Suprapubic skin (tissue), 4 donors: Measurements from ENCODE around the gene SH2B3. TPM values are rescaled to one million over a fixed set of nuclear protein-coding genes. Genes with fewer than 3 reads are reported as not detected.
A peak's percentile ranks its signal among the peaks of the same experiment; 100 is the strongest.

Experiments used
- DNase-seq, 2 donors: peaks; one replicate each; pipeline ENCODE4 v3.0.0-alpha.2; 2019; ENCODE audit warnings: low spot score in 2 of 2
- H3K27ac ChIP-seq: fragments of 200-600 bp; sonication (generic); one replicate; pipeline ENCODE4 v1.5.1; 2019
- H3K27me3 ChIP-seq: fragments of 200-600 bp; sonication (generic); one replicate; pipeline ENCODE4 v1.5.1; 2019
- H3K36me3 ChIP-seq: fragments of 200-600 bp; sonication (generic); one replicate; pipeline ENCODE4 v1.5.1; 2019
- H3K4me1 ChIP-seq: fragments of 200-600 bp; sonication (generic); one replicate; pipeline ENCODE4 v1.5.1; 2019
- H3K4me3 ChIP-seq: fragments of 200-600 bp; sonication (generic); one replicate; pipeline ENCODE4 v1.5.1; 2019; ENCODE audit warnings: mild to moderate bottlenecking
- H3K9me3 ChIP-seq: fragments of 200-600 bp; sonication (generic); one replicate; pipeline ENCODE4 v1.5.1; 2019
- EP300 ChIP-seq: sonication (generic); formaldehyde crosslinking; IDR thresholded peaks from one replicate; pipeline ENCODE4 v1.6.1; 2017; ENCODE audit warnings: antibody characterized with exemption
- POLR2A ChIP-seq, 2 donors: fragments of 450-650 bp; IDR thresholded peaks; one replicate each; pipeline ENCODE4 v1.6.1; 2017; ENCODE audit warnings: antibody characterized with exemption in 2 of 2, mild to moderate bottlenecking in 2 of 2, moderate library complexity in 2 of 2
- POLR2AphosphoS5 ChIP-seq, 3 donors: sonication (generic); formaldehyde crosslinking; IDR thresholded peaks; one replicate each; pipeline ENCODE4 v1.6.1; 2017; ENCODE audit warnings: antibody characterized with exemption in 3 of 3
- WGBS: methylation state at CpG from one replicate; pipeline ENCODE4 v1.1.5; 2018; 5-methylcytosine and 5-hydroxymethylcytosine counted together
- total RNA-seq, 4 donors: library from RNA; depleted of rRNA; stranded (reverse); fragments of >200 nt; gene quantifications; one replicate each; pipeline ENCODE4 v1.1.0, GENCODE V29; 2016
- TF ChIP-seq, protein P1 (sequence below), 2 donors: fragments of 200-600 bp in 1 of 2; fragments of 450-650 bp in 1 of 2; sonication (generic) in 1 of 2; IDR thresholded peaks; one replicate each; pipeline ENCODE4 v1.5.1; 2016 to 2019; ENCODE audit warnings: antibody characterized with exemption in 2 of 2, mild to moderate bottlenecking in 1 of 2, moderate library complexity in 1 of 2

SH2B3 gene
- total RNA-seq, 4 donors from 2014 or later = 3.4 to 7.1 (median 4.2) TPM

GRCh38 chr12:111412007-111412829 lies 6.5 kb downstream of the SH2B3 start:
- Histone ChIP-seq H3K36me3 (no peaks in the 10 kb centered on the region), H3K4me1 (peaks cover 63% of the 10 kb centered on the region), H3K27ac (peak overlapping the region; percentile 57), H3K4me3 (no peak overlapping the region), H3K27me3 (no peaks in the 10 kb centered on the region), H3K9me3 (no peaks in the 10 kb centered on the region)
- WGBS = 66% methylated on average over 15 of the region's 15 CpGs
- no peak for TF ChIP-seq POLR2A (IDR thresholded peaks at IDR 0.05)
- TF ChIP-seq, protein P1, sequence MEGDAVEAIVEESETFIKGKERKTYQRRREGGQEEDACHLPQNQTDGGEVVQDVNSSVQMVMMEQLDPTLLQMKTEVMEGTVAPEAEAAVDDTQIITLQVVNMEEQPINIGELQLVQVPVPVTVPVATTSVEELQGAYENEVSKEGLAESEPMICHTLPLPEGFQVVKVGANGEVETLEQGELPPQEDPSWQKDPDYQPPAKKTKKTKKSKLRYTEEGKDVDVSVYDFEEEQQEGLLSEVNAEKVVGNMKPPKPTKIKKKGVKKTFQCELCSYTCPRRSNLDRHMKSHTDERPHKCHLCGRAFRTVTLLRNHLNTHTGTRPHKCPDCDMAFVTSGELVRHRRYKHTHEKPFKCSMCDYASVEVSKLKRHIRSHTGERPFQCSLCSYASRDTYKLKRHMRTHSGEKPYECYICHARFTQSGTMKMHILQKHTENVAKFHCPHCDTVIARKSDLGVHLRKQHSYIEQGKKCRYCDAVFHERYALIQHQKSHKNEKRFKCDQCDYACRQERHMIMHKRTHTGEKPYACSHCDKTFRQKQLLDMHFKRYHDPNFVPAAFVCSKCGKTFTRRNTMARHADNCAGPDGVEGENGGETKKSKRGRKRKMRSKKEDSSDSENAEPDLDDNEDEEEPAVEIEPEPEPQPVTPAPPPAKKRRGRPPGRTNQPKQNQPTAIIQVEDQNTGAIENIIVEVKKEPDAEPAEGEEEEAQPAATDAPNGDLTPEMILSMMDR (IDR thresholded peaks at IDR 0.05) = no peak
- no peak for TF ChIP-seq EP300
- TF ChIP-seq POLR2AphosphoS5 (IDR thresholded peaks at IDR 0.05) = no peak
- no peak for DNase-seq

- 60% methylated on average over 6 of the region's 6 CpGs for WGBS
- no peak for DNase-seq
- Histone ChIP-seq H3K9me3 (no peaks in the 10 kb centered on the region), H3K4me3 (no peak overlapping the region), H3K27me3 (no peaks in the 10 kb centered on the region), H3K36me3 (peaks cover 1% of the 10 kb centered on the region), H3K27ac (peak overlapping the region; percentile 57), H3K4me1 (peaks cover 59% of the 10 kb centered on the region)
- TF ChIP-seq POLR2AphosphoS5 (IDR thresholded peaks at IDR 0.05) = no peak
- TF ChIP-seq, protein P1 (IDR thresholded peaks at IDR 0.05) = no peak
- TF ChIP-seq POLR2A (IDR thresholded peaks at IDR 0.05) = no peak
- TF ChIP-seq EP300 = no peak
These were observed 7.2 kb downstream of the SH2B3 start for GRCh38 chr12:111412830-111413441.

DNA sequence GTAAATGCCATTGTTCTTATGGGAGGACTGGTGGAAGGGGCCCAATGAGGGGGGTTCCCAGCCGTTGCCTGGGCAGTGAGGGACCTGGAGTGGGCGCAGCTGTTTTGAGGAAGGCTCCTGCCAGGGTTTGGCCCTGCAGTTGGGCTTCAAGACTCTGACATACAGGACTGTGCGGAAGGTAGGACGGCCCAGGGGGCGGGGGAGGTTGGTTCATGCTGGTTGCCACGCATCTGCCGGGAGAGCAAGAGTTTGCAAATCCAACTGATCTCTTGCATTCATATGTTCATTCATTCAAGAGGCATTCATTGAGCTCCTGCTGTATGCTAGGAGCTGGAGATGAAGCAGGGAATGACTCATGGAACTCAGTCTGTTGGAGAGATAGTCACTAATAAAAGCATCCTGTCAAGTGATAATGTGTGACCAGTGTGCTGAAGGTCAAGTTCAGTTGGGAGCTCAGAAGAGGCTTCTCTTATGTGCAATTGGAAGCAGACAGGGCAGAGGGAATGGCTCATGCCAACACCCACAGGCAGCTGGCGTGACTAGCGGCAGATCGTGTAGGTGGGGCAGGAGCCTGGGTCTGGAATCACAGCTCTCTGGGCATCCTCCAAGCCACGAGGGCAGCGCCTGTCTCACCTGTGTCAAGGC lies 7.8 kb downstream of the SH2B3 start:
- H3K27me3 ChIP-seq = no peaks in the 10 kb centered on the region
- DNase-seq = no peak
- H3K27ac ChIP-seq = no peak overlapping the region
- 76% methylated on average over 9 of the region's 12 CpGs for WGBS
- peaks cover 6% of the 10 kb centered on the region for H3K36me3 ChIP-seq
- TF ChIP-seq EP300 = no peak
- no peak for TF ChIP-seq POLR2AphosphoS5 (IDR thresholded peaks at IDR 0.05)
- TF ChIP-seq, protein P1 (IDR thresholded peaks at IDR 0.05) = no peak
- no peak for TF ChIP-seq POLR2A (IDR thresholded peaks at IDR 0.05)
- H3K4me1 ChIP-seq = peaks cover 53% of the 10 kb centered on the region
- H3K9me3 ChIP-seq = no peaks in the 10 kb centered on the region
- H3K4me3 ChIP-seq = no peak overlapping the region

DNA sequence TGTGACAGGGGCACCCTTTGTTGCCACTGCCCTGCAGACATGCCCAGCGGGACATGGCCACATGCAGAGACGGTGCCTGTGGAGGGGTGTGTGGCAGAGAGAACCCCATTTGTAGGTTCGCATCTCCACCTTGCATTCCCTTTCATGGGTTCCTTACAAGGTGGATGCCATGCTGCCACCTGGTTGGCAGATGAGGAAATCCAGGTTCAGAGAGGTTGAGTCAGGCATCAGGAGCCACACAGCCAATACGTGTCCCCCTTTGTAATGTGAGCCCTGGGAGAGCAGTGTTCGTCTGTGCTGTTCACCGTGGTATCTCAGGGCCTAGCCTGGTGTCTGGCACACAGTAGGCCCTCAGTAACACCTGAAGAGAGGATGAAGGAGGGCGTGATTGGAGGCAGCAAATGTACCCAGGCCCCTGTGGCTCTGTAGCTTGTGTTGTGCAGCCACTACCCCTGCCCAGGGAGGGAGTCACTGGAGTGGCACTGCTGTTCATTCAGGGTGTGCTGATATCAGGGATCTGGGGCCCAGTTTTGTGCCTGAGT lies 9.1 kb downstream of the SH2B3 start:
- no peak for DNase-seq
- no peak overlapping the region for H3K27ac ChIP-seq
- H3K27me3 ChIP-seq = no peaks in the 10 kb centered on the region
- H3K9me3 ChIP-seq = no peaks in the 10 kb centered on the region
- no peak overlapping the region for H3K4me3 ChIP-seq
- no peak for TF ChIP-seq EP300
- TF ChIP-seq POLR2AphosphoS5 (IDR thresholded peaks at IDR 0.05) = no peak
- TF ChIP-seq POLR2A (IDR thresholded peaks at IDR 0.05) = no peak
- TF ChIP-seq, protein P1 (IDR thresholded peaks at IDR 0.05) = no peak
- H3K36me3 ChIP-seq = peaks cover 17% of the 10 kb centered on the region
- 92% methylated on average over 7 of the region's 7 CpGs for WGBS
- H3K4me1 ChIP-seq = peaks cover 41% of the 10 kb centered on the region
